NCI-H2196 treated with DMSO at 0.1 percent for 48 hours (cell line): Measurements from ENCODE around the gene AGER.
"Not testable (repeated sequence)": the region's sequence is repeated elsewhere in the genome, so short reads cannot be mapped to it uniquely, and the experiment has no call there.

Experiments
- DNase-seq: peaks from one replicate; lab custom pipeline; 2025; ENCODE audit not compliant: unreplicated experiment; lab: John Stamatoyannopoulos, UW

The AGER gene

DNA sequence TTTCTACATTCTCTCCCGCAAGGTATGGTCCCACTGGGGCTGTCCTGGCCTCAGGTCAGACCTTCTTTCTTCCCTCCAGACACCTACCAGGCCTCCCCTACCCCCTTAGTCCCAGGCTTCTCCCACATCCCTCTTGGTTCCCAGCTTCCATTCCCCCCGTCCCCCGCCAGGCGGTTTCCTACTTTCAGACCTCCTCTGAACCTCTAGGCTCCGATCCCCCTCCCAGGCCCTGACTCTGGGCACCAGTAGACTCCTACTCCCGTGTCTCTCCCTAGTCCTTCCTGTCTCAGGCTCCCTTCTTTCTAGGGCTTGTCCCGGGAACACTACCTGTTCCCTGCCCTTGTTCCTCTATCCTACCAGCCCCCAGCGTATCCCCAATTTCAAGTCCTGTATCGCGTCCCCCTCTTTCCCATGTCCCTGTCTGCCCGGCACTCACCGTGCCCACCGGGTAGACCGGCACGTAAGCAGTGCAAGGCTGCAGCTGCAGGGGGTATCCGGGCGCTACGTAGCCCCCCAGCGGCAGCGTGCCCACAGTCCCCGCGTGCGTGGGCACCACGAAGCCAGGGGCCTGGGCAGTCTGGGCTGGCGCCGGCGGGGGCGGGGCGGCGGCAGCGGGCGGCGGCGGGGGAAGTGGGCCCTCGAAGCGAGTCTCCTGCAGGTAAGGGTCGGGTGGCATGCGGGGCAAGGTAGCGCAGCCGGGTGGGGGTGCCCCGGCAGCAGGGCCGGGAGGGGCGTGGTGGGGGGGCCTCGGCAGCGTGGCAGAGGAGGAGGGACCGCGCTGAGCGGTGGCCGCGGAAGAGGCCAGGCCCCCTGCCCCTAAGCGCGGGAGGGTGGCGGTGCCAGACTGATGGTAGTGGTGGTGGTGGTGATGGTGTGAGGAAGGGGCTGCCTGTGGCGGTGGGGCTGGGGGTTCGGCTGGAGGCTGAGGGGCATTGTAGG lies 33.9 kb downstream of the AGER start:
- DNase-seq, result no peak

DNA sequence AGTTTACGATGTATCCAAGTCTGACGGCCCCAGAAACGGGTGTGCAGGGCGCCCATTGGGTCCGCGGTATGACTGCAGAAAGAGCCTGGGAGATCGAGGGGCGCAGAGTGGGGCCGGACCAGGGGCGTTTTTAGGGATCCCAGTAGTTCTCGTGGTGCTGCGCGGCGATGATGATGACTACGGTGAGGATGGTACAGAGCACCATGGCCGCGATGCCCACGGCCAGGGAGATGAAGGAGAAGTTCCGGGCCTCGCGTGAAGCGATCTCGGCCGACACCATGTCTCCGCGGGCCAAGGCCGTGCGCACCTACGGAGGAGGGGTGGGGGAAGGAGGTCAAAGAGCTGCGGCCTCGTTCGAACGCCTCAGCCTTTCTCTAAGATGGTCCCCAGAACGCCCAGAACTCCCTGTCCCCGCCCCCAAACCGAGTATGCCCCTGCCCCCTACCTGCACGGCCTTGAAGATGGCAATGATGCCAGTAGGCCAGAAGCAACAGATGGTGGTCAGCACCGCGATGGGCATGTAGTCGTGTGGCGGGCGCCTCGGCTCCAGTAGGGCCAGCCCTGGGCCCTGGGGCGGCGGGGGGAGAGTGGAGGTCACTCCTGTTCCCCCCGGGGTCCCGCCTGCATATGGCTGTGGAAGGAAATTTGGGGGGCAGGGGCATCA lies 34.8 kb downstream of the AGER start:
- no peak for DNase-seq

- DNase-seq, result no peak
Measured at GRCh38 chr6:32148289-32149091, 35.6 kb downstream of the AGER start.

DNA sequence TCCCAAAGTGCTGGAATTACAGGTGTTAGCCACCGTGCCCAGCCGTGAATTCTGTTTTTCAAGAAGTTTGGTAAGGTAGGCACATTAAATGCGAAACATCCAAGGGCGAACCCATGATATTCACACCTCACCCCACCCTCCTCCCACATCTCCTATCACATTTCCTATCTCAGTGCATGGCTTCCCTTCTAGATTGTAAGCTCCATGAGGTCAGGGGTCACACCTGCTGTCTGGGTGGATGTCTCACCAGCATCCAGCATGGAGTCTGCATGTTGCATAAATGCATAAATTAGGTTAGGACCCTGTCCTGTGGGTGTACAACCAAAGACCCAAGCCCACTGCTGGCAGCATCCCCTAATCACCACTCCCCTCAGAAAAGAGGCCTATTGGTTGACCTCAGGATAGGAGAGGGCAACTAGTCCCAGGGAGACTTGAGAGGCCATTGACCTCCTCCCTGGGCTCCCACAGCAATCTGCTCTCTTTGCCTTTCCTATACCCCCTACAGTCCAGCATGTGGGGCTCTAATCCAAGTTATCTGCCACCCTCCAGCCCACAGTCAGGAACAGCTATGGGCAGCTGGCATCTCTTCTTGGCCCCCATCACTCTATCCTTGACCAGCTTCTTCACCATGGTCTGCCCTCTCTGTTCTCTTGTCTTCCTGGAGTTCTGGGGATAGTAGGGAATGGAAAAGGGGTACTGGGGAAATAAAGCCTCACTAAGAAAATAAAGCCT lies 36.5 kb downstream of the AGER start:
- DNase-seq, result no peak

DNA sequence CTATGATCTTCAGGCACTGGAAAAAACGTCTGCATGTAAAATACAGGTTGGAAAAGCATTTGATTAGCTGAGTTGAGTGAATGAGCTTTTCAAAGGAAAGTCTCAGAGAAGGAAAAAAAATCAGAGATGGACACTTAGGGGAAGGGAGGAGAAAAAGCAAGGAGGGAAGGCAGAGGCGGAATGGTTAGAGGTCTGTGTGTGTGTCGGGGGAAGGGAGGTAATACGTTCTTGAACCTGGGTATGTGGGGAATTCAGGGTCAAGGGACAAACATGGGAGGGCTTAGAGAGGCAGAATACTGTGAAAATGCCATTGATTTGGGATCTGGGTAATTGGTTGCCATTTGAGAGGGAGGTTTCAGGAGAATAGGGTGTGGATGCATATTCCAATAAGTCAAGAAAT lies 37.4 kb downstream of the AGER start:
- DNase-seq, result no peak

GRCh38 chr6:32146287-32146686 lies 37.8 kb downstream of the AGER start:
- no peak for DNase-seq

- not testable (repeated sequence) for DNase-seq
Measured at GRCh38 chr6:32144238-32144637, 39.8 kb downstream of the AGER start.

DNA sequence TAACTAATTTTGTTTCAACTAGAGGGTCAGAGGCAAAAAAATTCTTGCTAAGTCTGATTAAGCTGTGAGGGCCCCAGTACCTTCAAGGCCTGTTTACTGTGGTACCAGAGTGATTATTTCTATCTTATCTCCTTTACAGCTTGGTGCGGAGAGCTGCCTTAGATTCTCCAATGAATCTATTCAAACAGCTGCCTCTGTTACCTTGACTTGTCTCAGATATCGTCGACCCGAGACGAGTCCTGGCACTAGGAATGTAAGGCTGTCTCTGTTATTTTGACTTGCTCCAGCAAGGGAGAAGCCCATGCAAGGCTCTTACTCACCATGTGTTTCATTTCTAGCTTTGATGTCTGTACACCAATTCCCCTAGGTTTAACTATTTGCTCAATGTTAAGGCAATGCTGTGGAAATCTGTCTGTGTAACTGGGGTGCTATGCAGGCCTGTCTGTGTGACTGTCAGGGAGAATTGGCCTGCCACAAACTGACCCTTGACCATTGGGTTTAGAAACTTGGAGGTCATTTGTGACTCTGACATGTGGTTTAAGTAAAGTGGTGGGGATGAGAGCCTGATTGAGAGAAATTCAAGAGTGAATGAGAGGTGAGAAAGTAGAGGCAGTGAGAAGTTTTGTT lies 43.5 kb downstream of the AGER start:
- no peak for DNase-seq

- no peak for DNase-seq
Measured at GRCh38 chr6:32139590-32139989, 44.5 kb downstream of the AGER start.

- no peak for DNase-seq
Measured at GRCh38 chr6:32137454-32137853, 46.6 kb downstream of the AGER start.

- DNase-seq, result no peak
Measured at GRCh38 chr6:32133786-32134185, 50.3 kb downstream of the AGER start.

DNA sequence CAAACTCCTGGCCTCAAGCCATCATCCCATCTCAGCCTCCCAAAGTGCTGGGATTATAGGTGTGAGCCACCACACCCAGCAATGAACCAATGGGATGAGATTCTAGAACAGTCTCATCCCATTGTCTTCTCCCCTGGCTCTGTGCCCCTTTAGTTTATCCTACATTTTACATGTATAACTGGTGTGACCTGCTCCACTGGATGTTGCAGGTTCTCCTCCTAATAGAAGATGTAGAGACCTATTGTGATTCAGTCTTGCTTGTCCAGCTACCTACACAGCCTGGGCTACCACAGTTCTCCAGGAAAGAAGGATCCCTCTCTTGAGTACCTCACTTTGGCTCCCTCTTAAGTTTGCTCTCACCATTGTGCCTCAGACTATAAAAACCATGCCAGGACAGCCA lies 51.9 kb downstream of the AGER start:
- no peak for DNase-seq

- DNase-seq, result no peak
Measured at GRCh38 chr6:32131439-32131948, 52.6 kb downstream of the AGER start.
